CD8-positive, alpha-beta memory T cell (primary cell): ENCODE data around the gene DFFB. TPM values are rescaled to one million over a fixed set of nuclear protein-coding genes. Genes with fewer than 3 reads are reported as not detected.

ENCODE experiments used
- CTCF ChIA-PET: fragments of 350-600 bp; sonication (Branson Sonifier 250); formaldehyde crosslinking; loops from one replicate; lab custom pipeline; 2021; ENCODE audit warnings: antibody characterized with exemption; lab: Charles Lee
- POLR2A ChIA-PET: fragments of 350-600 bp; sonication (Branson Sonifier 250); formaldehyde crosslinking; loops from one replicate; lab custom pipeline; 2021; ENCODE audit warnings: antibody characterized with exemption; lab: Charles Lee
- DNase-seq, 5 donors: peaks; one replicate each; pipeline versions ENCODE4 v3.0.0 to v3.0.0-alpha.2; 2020 to 2022; ENCODE audit warnings: mixed read lengths in 1 of 5
- H3K27ac ChIP-seq: one replicate; pipeline ENCODE4 v1.7.0; 2013; ENCODE audit warnings: low read depth, mild to moderate bottlenecking, low read length, moderate library complexity
- H3K27me3 ChIP-seq: 2 replicates; pipeline ENCODE4 v1.7.0; 2013; ENCODE audit warnings: low read length, mild to moderate bottlenecking; ENCODE audit not compliant: insufficient read depth, poor library complexity, severe bottlenecking
- H3K36me3 ChIP-seq: 2 replicates; pipeline ENCODE4 v1.7.0; 2013; ENCODE audit warnings: mild to moderate bottlenecking, low read length, moderate library complexity; ENCODE audit not compliant: insufficient read depth
- H3K4me1 ChIP-seq: 2 replicates; pipeline ENCODE4 v1.7.0; 2013; ENCODE audit warnings: mild to moderate bottlenecking, low read length, moderate library complexity; ENCODE audit not compliant: insufficient read depth
- H3K4me3 ChIP-seq: 2 replicates; pipeline ENCODE4 v1.7.0; 2013; ENCODE audit warnings: mild to moderate bottlenecking, low read length
- H3K9me3 ChIP-seq: 2 replicates; pipeline ENCODE4 v1.7.0; 2013; ENCODE audit warnings: mild to moderate bottlenecking, low read length
- H3K27ac Mint-ChIP-seq, 8 donors: one replicate each; pipeline ENCODE4 v1.8.0; 2020 to 2021; ENCODE audit warnings: mixed read lengths in 8 of 8, mild to moderate bottlenecking in 6 of 8, inconsistent platforms in 3 of 8, moderate library complexity in 3 of 8
- H3K27me3 Mint-ChIP-seq, 2 donors: one replicate each; pipeline ENCODE4 v1.8.0; 2020 to 2021; ENCODE audit warnings: mixed read lengths in 2 of 2, mild to moderate bottlenecking in 1 of 2, moderate library complexity in 1 of 2
- H3K36me3 Mint-ChIP-seq, 3 donors: one replicate each; pipeline ENCODE4 v1.8.0; 2020 to 2021; ENCODE audit warnings: mixed read lengths in 3 of 3, inconsistent platforms in 1 of 3, mild to moderate bottlenecking in 1 of 3
- H3K4me1 Mint-ChIP-seq, 3 donors: one replicate each; pipeline ENCODE4 v1.8.0; 2020 to 2021; ENCODE audit warnings: mixed read lengths in 3 of 3, inconsistent platforms in 1 of 3, mild to moderate bottlenecking in 1 of 3
- H3K4me3 Mint-ChIP-seq, 7 donors: one replicate each; pipeline ENCODE4 v1.8.0; 2020 to 2021; ENCODE audit warnings: mixed read lengths in 7 of 7, mild to moderate bottlenecking in 6 of 7, moderate library complexity in 4 of 7, inconsistent platforms in 2 of 7
- H3K9me3 Mint-ChIP-seq, 5 donors: one replicate each; pipeline ENCODE4 v1.8.0; 2020 to 2022; ENCODE audit warnings: mixed read lengths in 5 of 5, mild to moderate bottlenecking in 3 of 5, moderate library complexity in 2 of 5, inconsistent platforms in 1 of 5
- polyA plus RNA-seq: library from polyadenylated mRNA; unstranded; fragments of 300-500 nt; fragmentation: Illumina TruSeq; gene quantifications from one replicate; pipeline ENCODE4 v1.2.3, GENCODE V29; 2021
- total RNA-seq, 2 experiments: library from RNA; stranded (reverse); gene quantifications; one replicate each; pipeline ENCODE4 v1.2.3, GENCODE V29; 2021

Gene DFFB
- total and polyA plus RNA-seq, 3 experiments from 2014 or later, result 8.3 to 14.6 (median 10.9) TPM

DNA sequence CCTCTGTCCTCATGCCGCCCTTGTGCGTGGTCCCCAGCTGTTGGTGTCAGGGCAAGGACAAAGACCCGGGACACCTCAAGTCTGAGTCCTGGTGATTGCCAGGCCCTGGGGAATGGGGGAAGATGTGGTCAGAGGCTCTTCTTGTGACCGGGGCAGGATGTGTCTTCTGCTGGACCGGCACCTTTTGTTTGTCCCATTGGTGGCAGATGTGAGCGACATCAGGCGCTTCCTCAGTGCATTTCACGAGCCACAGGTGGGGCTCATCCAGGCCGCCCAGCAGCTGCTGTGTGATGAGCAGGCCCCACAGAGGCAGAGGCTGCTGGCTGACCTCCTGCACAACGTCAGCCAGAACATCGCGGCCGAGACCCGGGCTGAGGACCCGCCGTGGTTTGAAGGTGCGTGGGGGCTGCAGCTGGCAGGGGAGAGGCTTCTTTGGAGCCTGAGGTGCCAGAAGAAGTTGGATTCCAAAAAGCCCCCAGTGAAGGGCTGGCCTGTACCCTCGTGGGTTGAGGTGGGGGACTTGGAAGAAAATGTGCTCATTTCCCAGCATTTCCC lies 8.4 kb downstream of the DFFB start:
- no peaks in the 10 kb centered on the region for H3K9me3 Mint-ChIP-seq
- H3K27ac Mint-ChIP-seq, result peak overlapping the region in 1 of 8 donors; percentile 41
- peaks cover 1 to 16% (median 6%) of the 10 kb centered on the region in 3 donors for H3K4me1 Mint-ChIP-seq
- H3K9me3 ChIP-seq, result no peaks in the 10 kb centered on the region
- CTCF ChIA-PET, result no interaction called here
- no peak overlapping the region for H3K4me3 Mint-ChIP-seq
- H3K36me3 ChIP-seq, result peaks cover 21% of the 10 kb centered on the region
- DNase-seq, result no peak
- no peak overlapping the region for H3K27ac ChIP-seq
- H3K36me3 Mint-ChIP-seq, result peaks cover 0 to 60% (median 7%) of the 10 kb centered on the region in 3 donors
- H3K4me3 ChIP-seq, result no peak overlapping the region
- H3K27me3 ChIP-seq, result no peaks in the 10 kb centered on the region
- H3K4me1 ChIP-seq, result no peaks in the 10 kb centered on the region
- H3K27me3 Mint-ChIP-seq, result no peaks in the 10 kb centered on the region
- POLR2A ChIA-PET, result no interaction called here

DNA sequence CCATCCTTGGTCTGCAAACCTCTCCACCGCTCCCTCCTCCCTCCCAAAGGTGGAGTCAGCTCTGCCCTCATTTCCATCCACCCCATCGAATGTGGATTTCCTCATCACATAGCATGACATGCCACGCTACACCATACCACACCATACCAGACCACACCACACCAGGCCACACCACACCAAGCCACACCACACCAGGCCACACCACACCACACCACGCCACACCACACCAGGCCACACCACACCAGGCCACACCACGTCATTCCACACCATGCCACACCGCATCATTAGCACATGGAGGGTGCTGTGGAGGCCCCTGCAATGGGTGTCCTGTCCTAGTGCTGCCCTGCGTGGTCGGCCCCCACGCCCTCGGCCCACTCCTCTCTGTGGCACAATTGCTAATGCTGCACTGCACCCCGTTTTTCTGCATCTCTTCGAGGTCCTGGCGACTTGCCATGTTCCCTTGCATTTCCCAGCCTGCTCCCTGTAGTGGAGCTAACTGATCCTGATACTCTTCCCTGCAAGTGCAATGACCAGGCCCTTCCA lies 11.3 kb downstream of the DFFB start:
- Histone ChIP-seq H3K9me3 (no peaks in the 10 kb centered on the region), H3K27ac (no peak overlapping the region), H3K4me1 (no peaks in the 10 kb centered on the region), H3K36me3 (peaks cover 21% of the 10 kb centered on the region), H3K4me3 (no peak overlapping the region), H3K27me3 (no peaks in the 10 kb centered on the region)
- Mint-ChIP-seq H3K36me3 (peaks cover 0 to 72% (median 6%) of the 10 kb centered on the region in 3 donors), H3K27me3 (no peaks in the 10 kb centered on the region), H3K27ac (peak overlapping the region in 2 of 8 donors; percentile 12 to 94), H3K4me1 (peaks cover 0 to 9% (median 6%) of the 10 kb centered on the region in 3 donors), H3K4me3 (no peak overlapping the region), H3K9me3 (no peaks in the 10 kb centered on the region)
- POLR2A ChIA-PET, result no interaction called here
- DNase-seq, result no peak
- CTCF ChIA-PET, result interaction anchor here (1.6 kb wide), 1 partner anchor 11 kb away, joined by 4 read pairs; the partner anchor contains the start of gene DFFB

DNA sequence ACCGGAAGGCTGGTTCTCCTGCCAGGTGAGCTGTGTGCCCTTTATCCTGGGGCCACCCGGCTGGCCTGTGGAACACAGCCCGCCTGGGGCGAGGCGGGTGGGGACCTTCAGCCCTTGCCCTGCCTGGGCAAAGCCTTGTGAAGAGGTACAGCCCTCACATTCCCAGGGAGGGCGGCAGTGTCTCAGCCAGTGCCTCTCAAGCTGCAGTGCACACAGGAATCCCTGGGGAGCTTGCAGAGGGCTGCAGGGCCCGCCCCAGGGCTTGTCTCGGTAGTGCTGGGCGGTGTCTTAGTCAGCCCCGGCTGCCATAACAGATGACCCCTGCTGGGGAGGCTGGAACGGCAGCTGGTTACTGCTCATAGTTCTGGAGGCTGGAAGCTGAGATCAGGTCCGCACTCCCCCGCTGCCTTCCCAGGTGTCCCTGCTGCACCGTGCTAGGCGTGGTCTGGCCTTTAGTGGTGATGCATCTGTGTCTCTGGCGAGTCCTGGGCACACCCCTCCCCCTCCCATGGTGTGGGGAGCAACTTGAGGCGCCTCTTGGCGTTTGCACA lies 12.6 kb downstream of the DFFB start:
- no peak for DNase-seq
- no peaks in the 10 kb centered on the region for H3K27me3 Mint-ChIP-seq
- H3K4me1 ChIP-seq, result no peaks in the 10 kb centered on the region
- no peaks in the 10 kb centered on the region for H3K9me3 ChIP-seq
- peaks cover 0 to 6% (median 5%) of the 10 kb centered on the region in 3 donors for H3K4me1 Mint-ChIP-seq
- ChIA-PET POLR2A (no interaction called here), CTCF (interaction anchor here (1.6 kb wide), 1 partner anchor 12 kb away, joined by 4 read pairs; the partner anchor contains the start of gene DFFB)
- H3K4me3 Mint-ChIP-seq, result no peak overlapping the region
- no peak overlapping the region for H3K4me3 ChIP-seq
- peaks cover 25% of the 10 kb centered on the region for H3K36me3 ChIP-seq
- H3K27ac ChIP-seq, result peak overlapping the region; percentile 47
- H3K27ac Mint-ChIP-seq, result peak overlapping the region in 1 of 8 donors; percentile 82
- H3K27me3 ChIP-seq, result no peaks in the 10 kb centered on the region
- peaks cover 0 to 77% (median 6%) of the 10 kb centered on the region in 3 donors for H3K36me3 Mint-ChIP-seq
- no peaks in the 10 kb centered on the region for H3K9me3 Mint-ChIP-seq

DNA sequence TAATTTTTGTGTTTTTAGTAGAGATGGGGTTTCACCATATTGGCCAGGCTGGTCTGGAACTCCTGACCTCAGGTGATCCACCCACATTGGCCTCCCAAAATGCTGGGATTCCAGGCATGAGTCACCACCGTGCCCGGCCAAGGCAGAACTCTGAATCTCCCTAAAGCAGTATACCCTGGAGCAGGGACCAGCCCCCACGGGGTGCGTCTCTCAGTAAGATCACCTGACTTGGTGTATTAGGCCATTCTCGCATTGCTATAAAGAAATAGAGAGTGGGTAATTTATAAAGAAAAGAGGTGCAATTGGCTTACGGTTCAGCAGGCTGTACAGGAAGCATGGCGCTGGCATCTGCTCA lies 14.2 kb downstream of the DFFB start:
- ChIA-PET POLR2A (no interaction called here), CTCF (no interaction called here)
- no peaks in the 10 kb centered on the region for H3K4me1 Mint-ChIP-seq
- no peak for DNase-seq
- no peaks in the 10 kb centered on the region for H3K27me3 Mint-ChIP-seq
- no peak overlapping the region for H3K4me3 Mint-ChIP-seq
- peaks cover 6 to 86% (median 13%) of the 10 kb centered on the region in 3 donors for H3K36me3 Mint-ChIP-seq
- Histone ChIP-seq H3K4me1 (no peaks in the 10 kb centered on the region), H3K27me3 (no peaks in the 10 kb centered on the region), H3K9me3 (no peaks in the 10 kb centered on the region), H3K4me3 (no peak overlapping the region), H3K27ac (no peak overlapping the region), H3K36me3 (peaks cover 31% of the 10 kb centered on the region)
- peak overlapping the region in 1 of 8 donors; percentile 47 for H3K27ac Mint-ChIP-seq
- H3K9me3 Mint-ChIP-seq, result no peaks in the 10 kb centered on the region

DNA sequence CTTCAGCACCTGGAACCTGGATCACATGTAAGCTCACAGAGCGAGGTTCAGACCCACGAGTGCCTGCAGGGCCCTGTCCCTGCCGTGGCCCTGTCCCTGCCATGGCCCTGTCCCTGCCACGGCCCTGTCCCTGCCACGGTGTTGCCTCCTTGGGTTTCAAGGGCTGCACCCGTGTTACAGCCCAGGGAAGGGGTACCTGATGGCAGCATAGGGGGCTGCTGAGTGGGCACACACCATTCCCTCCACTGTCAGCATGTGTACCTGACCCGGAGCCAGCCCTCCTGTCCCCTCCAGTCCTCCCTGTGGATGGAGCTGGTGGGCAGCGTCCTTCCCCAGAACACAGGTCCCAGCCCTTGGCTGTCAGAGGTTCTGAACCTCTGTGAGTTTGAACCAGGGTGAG lies 15.3 kb downstream of the DFFB start:
- Mint-ChIP-seq H3K36me3 (peaks cover 6 to 85% (median 9%) of the 10 kb centered on the region in 3 donors), H3K4me3 (no peak overlapping the region)
- POLR2A ChIA-PET, result no interaction called here

DNA sequence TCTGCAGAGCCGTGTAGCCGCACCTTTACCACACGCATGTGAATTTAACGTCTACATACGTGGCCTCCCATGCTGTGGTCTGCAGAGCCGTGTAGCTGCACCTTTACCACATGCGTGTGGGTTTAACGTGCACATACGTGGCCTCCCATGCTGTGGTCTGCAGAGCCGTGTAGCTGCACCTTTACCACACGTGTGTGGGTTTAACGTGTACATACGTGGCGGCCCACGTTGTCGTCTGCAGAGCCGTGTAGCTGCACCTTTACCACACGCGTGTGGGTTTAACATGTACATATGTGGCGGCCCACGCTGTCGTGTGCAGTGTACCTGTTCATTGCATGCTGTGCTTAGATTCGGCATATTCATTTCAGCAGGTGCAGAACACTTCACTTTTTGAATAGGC lies 17.5 kb downstream of the DFFB start:
- DNase-seq, result no peak
- no peaks in the 10 kb centered on the region for H3K9me3 Mint-ChIP-seq
- no peak overlapping the region for H3K4me3 Mint-ChIP-seq
- H3K27me3 Mint-ChIP-seq, result no peaks in the 10 kb centered on the region
- ChIA-PET CTCF (no interaction called here), POLR2A (no interaction called here)
- peaks cover 15 to 85% (median 22%) of the 10 kb centered on the region in 3 donors for H3K36me3 Mint-ChIP-seq
- Histone ChIP-seq H3K4me1 (no peaks in the 10 kb centered on the region), H3K4me3 (no peak overlapping the region), H3K27me3 (no peaks in the 10 kb centered on the region), H3K9me3 (no peaks in the 10 kb centered on the region), H3K27ac (no peak overlapping the region), H3K36me3 (peaks cover 31% of the 10 kb centered on the region)
- H3K4me1 Mint-ChIP-seq, result peaks cover 0 to 4% (median 0%) of the 10 kb centered on the region in 3 donors
- H3K27ac Mint-ChIP-seq, result no peak overlapping the region

More for the DNA sequence above, 15.3 kb downstream of the DFFB start:
- Mint-ChIP-seq H3K4me1 (no peaks in the 10 kb centered on the region), H3K9me3 (no peaks in the 10 kb centered on the region), H3K27ac (no peak overlapping the region), H3K27me3 (no peaks in the 10 kb centered on the region)
- CTCF ChIA-PET, result no interaction called here
- DNase-seq, result no peak
- Histone ChIP-seq H3K27me3 (no peaks in the 10 kb centered on the region), H3K27ac (no peak overlapping the region), H3K36me3 (peaks cover 31% of the 10 kb centered on the region), H3K4me1 (no peaks in the 10 kb centered on the region), H3K9me3 (no peaks in the 10 kb centered on the region), H3K4me3 (no peak overlapping the region)

DNA sequence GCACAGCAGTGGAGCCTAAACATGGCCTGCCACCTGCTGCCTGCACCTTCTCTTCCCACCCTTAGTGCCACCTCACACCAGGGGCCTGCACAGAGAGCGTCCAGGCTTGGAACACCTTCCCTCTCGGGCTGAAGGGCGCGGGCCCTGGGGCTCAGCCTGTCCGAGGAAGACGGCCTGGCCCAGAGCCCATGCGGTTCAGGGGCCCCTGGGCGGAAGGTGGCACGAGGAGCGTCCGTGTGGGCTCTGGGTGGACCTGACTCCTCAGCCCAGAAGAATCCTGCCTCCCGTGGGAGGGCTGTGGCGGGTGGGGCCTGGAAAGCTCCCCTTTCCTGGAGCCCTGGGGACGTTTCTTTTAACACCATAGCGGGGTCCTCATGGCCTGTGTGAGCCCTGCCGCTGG lies 19.4 kb downstream of the DFFB start:
- Mint-ChIP-seq H3K4me1 (peaks cover 0 to 8% (median 4%) of the 10 kb centered on the region in 3 donors), H3K36me3 (peaks cover 15 to 78% (median 22%) of the 10 kb centered on the region in 3 donors), H3K27ac (no peak overlapping the region), H3K4me3 (no peak overlapping the region), H3K9me3 (no peaks in the 10 kb centered on the region), H3K27me3 (no peaks in the 10 kb centered on the region)
- ChIA-PET POLR2A (no interaction called here), CTCF (no interaction called here)
- H3K9me3 ChIP-seq, result no peaks in the 10 kb centered on the region
- no peak for DNase-seq
- H3K4me1 ChIP-seq, result no peaks in the 10 kb centered on the region
- H3K36me3 ChIP-seq, result peaks cover 32% of the 10 kb centered on the region
- H3K27me3 ChIP-seq, result no peaks in the 10 kb centered on the region
- H3K4me3 ChIP-seq, result no peak overlapping the region
- no peak overlapping the region for H3K27ac ChIP-seq

DNA sequence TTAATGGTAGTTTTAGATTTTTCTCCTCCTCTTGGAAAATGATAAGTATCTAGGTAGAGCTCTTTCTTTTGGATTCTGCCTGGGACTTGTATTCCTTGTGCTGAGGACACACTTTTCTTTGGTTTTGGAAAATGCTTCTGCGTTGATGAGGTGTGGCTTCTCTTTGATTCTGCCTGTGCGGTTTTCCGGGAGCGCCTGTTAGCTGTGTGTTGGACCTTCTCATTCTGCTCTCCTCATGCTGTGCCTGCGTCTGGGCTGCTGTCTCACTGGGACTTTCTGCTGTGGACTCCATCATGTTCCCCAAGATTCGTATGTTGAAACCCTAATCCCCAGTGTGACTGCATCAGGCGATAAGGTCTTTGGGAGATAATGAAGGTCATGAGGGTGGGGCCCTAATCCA lies 21.8 kb downstream of the DFFB start:
- H3K36me3 ChIP-seq, result peaks cover 32% of the 10 kb centered on the region
- H3K27ac ChIP-seq, result no peak overlapping the region
- no peaks in the 10 kb centered on the region for H3K27me3 ChIP-seq
- DNase-seq, result no peak
- ChIA-PET POLR2A (no interaction called here), CTCF (no interaction called here)
- no peaks in the 10 kb centered on the region for H3K27me3 Mint-ChIP-seq
- peaks cover 20 to 71% (median 25%) of the 10 kb centered on the region in 3 donors for H3K36me3 Mint-ChIP-seq
- no peaks in the 10 kb centered on the region for H3K4me1 ChIP-seq
- H3K4me3 Mint-ChIP-seq, result no peak overlapping the region
- peak overlapping the region in 1 of 8 donors; percentile 70 for H3K27ac Mint-ChIP-seq
- no peaks in the 10 kb centered on the region for H3K9me3 Mint-ChIP-seq
- no peaks in the 10 kb centered on the region for H3K9me3 ChIP-seq
- no peak overlapping the region for H3K4me3 ChIP-seq
- peaks cover 0 to 14% (median 9%) of the 10 kb centered on the region in 3 donors for H3K4me1 Mint-ChIP-seq
